Mononuclear cell (primary cell): ENCODE results near the gene MYL7. TPM values are rescaled to one million over a fixed set of nuclear protein-coding genes. Genes with fewer than 3 reads are reported as not detected.

Experiments
- H3K27me3 ChIP-seq: 2 replicates; pipeline ENCODE4 v1.6.0; 2011; ENCODE audit warnings: low read length, control low read depth; ENCODE audit not compliant: insufficient read depth
- H3K4me1 ChIP-seq: 2 replicates; pipeline ENCODE4 v1.5.1; 2011; ENCODE audit warnings: mild to moderate bottlenecking, low read length, control low read depth; ENCODE audit not compliant: insufficient read depth
- H3K4me3 ChIP-seq: 2 replicates; pipeline ENCODE4 v1.5.1; 2011; ENCODE audit warnings: mild to moderate bottlenecking, low read length, moderate library complexity
- H3K9me3 ChIP-seq: 2 replicates; pipeline ENCODE4 v1.5.1; 2011; ENCODE audit warnings: low read depth, mild to moderate bottlenecking, control low read depth, low read length
- total RNA-seq: library from RNA; depleted of rRNA; stranded (reverse); fragments of >200 nt; gene quantifications from one replicate; pipeline ENCODE4 v1.2.3, GENCODE V29; 2012

Gene MYL7
- total RNA-seq, 1 donor = not detected

DNA sequence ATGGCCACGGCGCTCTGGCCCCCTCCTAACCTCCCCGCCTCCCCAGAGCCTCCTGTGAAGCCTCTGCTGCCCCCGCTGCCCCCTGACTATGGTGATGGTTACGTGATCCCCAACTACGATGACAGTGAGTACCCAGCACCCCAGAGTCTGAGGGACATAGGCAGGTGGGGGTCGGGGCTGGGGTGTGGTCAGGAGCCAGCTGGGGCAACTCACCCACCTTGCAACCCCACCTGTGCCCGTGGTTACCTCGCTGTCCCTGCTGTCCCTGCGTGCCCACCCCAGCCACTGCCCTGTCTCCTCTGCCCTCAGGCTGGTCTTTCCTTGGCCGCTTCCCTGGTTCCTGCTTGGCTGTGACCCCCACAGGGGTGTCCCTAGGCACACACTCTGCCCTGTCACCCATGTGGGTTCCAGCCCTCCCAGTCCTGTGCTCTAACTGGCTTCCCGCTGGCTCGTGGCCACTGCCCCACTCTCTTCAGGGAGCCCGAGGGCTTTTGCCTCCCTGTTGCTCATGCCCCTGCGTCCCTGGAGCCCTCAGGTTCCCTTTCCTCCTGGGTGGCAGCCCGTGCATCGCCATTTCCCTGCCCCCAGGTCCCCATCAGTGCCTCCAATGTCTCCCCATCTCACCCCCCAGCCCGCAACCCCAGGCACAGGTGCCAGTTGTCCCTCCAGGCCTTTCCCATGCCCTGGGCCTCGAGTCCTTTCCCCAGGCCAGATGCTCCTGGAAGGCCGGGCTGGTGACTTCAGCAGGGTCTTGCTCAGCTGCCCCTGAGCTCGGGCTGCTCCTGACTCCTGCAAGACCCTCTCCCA is 33.0 kb downstream of the MYL7 start:
- Histone ChIP-seq H3K4me1 (no peaks in the 10 kb centered on the region), H3K4me3 (no peak overlapping the region), H3K9me3 (no peaks in the 10 kb centered on the region), H3K27me3 (peaks cover 5% of the 10 kb centered on the region)

DNA sequence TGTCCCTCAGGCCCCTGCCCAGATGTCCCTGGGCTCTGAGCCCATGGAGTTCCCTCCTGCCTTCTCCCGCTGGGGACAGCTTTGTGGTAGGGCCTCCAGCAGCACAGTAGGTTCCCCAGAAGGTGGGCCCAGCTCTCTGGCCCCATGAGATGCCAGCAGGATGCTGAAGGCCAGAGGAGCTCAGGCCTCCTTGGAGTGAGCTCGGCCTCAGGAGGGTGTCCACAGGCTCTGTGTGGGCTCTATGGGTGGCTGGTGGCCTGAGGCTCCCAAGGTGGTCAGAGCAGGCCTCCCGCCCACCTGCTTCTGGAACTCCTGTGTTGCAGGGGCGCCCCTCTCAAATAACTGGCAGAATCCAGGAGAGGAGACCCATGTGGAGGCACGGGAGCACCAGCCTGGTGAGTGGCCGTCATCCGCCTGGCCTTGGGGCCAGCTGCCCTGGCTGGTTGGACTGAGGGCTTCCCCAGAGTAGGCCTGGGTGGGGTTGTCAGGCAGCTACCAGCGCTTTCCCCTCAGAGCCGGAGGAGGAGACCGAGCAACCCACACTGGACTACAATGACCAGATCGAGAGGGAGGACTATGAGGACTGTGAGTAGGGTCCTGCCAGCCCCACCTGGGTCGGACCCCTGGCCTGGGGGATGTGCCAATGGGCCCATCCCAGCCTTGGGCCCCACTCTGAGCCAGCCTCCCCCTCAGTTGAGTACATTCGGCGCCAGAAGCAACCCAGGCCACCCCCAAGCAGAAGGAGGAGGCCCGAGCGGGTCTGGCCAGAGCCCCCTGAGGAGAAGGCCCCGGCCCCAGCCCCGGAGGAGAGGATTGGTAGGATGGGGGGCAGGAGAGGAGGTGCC is 33.8 kb downstream of the MYL7 start:
- Histone ChIP-seq H3K4me1 (no peaks in the 10 kb centered on the region), H3K27me3 (peaks cover 6% of the 10 kb centered on the region), H3K9me3 (no peaks in the 10 kb centered on the region), H3K4me3 (no peak overlapping the region)

DNA sequence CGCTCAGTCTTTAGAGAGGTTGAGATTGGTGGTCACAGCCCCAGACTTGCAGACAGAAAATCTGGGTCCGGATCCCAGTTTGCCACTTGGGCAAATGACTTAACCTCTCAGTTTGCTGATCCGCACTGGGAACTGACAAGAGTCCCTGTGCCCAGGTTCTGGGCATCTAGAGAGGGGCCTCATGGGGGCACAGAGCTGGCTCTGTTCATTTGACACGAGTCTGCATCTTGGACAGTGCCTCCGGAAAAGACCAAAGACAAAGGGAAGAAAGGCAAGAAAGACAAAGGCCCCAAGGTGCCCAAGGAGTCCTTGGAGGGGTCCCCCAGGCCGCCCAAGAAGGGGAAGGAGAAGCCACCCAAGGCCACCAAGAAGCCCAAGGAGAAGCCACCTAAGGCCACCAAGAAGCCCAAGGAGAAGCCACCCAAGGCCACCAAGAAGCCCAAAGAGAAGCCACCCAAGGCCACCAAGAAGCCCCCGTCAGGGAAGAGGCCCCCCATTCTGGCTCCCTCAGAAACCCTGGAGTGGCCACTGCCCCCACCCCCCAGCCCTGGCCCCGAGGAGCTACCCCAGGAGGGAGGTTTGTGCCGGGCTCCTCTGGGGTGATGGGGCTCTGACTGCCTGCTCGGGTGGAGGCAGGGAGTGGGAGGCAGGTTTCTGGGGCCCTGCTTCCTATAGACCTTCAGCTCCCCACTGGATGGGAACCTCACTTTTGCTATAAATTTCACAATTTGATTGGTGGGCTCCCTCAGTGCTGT is 34.6 kb downstream of the MYL7 start:
- Histone ChIP-seq H3K27me3 (peaks cover 6% of the 10 kb centered on the region), H3K9me3 (no peaks in the 10 kb centered on the region), H3K4me1 (no peaks in the 10 kb centered on the region), H3K4me3 (no peak overlapping the region)

DNA sequence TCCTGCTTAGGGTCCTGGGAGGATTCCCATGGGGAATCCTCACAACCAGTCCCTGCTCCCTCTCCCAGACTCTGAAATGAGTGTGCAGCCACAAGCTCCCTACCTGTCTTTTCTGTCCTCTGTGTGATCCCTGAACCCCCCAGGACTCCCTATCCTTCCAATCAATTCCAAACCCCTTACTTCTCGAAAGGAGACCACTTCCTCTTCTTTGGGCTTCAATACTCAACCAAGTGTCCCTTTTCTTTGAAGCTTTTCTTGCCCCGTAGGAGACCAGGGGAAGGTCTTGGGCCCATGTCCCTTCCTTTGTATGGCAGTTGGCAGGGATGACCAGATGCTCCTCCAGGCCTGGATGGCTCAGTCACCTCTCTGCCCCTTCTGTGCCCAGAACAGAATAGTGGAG is 35.3 kb downstream of the MYL7 start:
- Histone ChIP-seq H3K4me1 (peaks cover 5% of the 10 kb centered on the region), H3K9me3 (no peaks in the 10 kb centered on the region), H3K27me3 (peaks cover 6% of the 10 kb centered on the region), H3K4me3 (no peak overlapping the region)

DNA sequence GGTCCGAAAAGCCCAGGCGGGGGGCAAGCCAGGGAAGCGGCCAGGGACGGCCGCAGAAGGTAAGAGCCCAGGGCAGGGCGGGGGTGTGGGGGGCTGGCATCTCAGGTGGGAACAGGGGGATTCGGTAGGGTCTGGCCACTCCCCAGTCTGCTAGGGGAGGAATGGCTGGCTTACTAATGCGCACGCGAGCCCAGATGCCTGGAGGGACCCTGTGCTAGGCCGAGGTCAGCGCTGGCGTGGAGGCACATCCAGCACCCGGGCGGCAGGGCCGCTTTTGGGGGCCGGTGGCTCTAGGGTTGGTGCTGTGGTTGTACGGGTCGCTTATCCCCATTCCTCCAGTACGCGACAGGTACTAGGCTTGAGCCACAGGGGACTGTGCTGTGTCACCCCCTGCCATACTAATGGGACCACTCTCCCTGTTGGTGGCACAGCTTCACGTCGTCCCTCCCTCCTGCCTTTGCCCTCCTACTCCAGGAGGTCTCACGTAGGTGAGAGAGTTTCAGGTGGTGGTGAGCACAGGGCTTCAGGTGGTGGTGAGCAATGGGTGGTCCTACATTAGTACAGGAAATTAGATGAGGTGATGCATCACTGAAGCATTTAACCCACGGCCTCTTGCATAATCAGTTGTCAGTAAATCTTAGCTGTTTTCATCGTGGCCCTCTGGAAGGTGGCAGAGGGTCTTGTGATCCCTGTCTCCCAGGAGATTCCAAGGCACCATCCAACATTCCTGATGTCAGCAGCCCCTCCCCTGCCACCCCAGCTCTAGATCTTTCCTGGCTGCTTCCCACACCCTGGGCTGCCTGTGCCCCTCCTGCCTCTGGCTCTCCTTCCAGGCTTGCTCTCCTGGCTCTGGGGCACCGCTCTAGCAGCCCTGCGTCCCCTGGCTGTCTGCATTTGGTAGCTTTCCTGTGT is 36.0 kb downstream of the MYL7 start:
- peaks cover 6% of the 10 kb centered on the region for H3K4me1 ChIP-seq
- peak overlapping the region; percentile 22 for H3K4me3 ChIP-seq
- no peaks in the 10 kb centered on the region for H3K9me3 ChIP-seq
- peaks cover 6% of the 10 kb centered on the region for H3K27me3 ChIP-seq

DNA sequence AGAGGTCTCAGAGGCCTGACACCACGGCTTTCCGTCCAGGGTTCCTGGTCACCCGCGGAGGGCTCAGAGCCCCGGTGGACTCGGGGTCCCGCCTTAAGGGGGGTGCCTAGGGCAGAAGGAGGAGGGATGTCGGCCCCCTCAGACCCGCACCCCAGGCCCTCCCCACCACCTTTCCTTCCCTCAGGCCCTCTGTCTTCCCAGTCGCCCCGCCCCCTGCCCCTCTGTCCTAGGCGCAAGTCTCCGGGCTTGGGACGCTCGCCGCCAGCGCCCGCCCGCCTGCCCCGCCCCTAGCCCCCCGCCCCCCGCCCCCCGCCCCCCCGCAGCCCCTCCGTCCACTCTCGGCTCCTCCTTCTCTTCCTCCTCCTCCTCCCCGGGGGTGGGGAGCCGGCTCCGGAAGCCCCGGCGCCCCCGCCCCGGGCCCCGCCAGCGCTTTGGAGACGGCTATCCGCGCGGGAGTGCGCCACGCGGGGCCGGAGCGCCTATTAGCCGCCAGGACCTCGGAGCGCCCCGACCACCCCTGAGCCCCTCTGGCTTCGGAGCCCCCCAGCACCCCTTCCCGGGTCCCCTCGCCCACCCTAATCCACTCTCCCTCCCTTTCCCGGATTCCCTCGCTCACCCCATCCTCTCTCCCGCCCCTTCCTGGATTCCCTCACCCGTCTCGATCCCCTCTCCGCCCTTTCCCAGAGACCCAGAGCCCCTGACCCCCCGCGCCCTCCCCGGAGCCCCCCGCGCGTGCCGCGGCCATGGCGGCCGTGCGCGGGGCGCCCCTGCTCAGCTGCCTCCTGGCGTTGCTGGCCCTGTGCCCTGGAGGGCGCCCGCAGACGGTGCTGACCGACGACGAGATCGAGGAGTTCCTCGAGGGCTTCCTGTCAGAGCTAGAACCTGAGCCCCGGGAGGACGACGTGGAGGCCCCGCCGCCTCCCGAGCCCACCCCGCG is 36.9 kb downstream of the MYL7 start, which contains the start of gene AEBP1:
AEBP1 (plus strand) TSS at position 423 of the 937 bp plus-strand sequence; CDS start at position 744, 321 bp downstream.
- Histone ChIP-seq H3K4me1 (peaks cover 6% of the 10 kb centered on the region), H3K27me3 (peaks cover 6% of the 10 kb centered on the region), H3K9me3 (no peaks in the 10 kb centered on the region), H3K4me3 (peak within 1 kb of the TSS; percentile 22)

DNA sequence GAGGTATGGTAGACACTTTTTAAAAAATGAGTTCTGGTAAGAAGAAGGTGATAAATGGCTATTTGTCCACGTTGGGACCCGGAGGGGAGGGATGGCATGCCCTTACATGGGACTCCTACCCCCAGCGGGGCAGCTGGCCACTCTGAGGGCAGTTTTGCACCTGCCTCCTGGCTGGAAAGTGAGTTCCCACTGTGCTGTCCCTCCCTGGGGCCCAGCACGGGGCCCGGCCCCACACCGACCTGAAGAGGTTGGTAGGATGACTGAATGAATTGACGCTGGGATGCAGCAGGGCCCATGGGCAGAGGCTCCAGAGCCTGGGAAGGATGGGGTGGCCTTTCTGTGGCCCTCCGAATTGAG is 37.6 kb downstream of the MYL7 start:
- Histone ChIP-seq H3K9me3 (no peaks in the 10 kb centered on the region), H3K4me3 (no peak overlapping the region), H3K27me3 (peaks cover 6% of the 10 kb centered on the region), H3K4me1 (peaks cover 6% of the 10 kb centered on the region)

DNA sequence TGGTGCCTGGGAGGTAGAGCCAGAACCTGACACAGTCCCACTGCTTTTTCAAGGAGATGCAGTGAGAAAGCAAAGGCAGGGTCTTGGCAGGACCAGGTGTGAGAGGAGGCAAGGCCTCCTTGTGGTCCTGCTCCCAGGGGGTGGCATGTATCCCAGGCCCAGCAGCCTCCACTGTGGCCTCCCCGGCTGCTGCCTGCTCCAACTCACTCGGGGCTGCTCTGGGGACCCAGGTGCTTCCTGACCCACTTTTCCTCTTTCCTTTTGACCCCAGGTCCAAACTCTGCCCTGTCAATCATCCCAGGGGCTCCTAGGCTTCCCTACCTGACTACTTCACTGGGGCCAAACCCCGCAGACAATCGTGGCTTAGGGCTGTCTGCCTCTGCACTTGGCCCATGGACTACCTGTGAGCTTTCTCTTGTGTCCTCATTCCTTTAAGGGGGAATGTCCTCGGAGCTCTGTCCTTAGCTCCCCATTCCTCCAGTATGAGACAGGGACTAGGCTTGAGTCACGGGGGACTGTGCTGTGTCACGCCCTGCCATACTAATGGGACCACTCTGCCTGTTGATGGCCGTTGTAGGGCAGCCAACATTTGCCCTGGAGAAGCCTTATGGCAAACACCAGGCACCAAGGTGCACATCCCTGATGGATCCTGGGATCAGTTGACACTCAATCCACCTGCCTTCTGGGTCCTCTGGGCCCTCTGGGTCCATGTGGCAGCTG is 38.1 kb downstream of the MYL7 start:
- H3K4me3 ChIP-seq = no peak overlapping the region
- peaks cover 6% of the 10 kb centered on the region for H3K4me1 ChIP-seq
- no peaks in the 10 kb centered on the region for H3K9me3 ChIP-seq
- H3K27me3 ChIP-seq = peaks cover 6% of the 10 kb centered on the region

DNA sequence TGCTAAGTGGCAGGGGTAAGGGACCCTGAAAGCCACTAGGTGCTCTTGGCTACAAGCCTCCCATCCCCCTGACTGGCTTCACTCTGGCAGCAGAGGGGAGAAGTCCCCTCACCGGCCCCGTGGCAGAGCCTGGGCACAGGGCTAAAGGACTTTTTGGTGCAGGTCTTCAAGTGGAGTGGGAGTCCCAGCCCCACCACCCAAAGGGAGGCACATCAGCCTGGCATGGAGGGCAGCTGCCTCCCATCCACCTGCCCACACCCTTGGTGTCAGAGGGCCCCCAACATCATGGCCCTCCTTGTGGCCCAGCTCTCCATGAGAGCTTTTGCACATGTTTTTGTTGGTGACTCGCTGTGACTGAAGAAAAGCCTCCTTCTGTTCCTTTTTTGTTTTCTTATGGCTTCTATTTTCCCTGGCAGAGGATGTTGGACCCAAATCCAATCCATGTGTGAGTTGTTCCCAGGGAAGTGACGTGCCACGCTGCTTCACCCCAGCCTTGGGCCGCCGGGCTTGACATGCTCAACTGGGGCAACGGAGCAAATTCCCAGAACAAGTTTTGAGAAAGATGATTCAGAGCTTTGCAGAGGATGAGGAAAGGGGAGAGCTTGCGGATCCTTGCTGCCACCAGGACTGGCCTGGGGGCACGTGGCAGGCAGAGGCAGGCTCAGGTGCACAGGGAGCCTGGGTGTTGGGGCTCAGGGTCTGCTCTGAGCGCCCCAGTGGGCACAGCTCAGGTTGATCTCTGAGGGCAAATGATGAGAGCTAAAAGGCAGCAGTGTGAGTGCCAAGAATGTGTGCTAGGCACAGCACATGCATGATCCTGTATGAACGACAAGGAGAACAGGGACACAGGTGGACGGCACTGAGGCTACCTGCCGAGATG is 38.9 kb downstream of the MYL7 start:
- Histone ChIP-seq H3K9me3 (no peaks in the 10 kb centered on the region), H3K27me3 (peaks cover 6% of the 10 kb centered on the region), H3K4me1 (peaks cover 12% of the 10 kb centered on the region), H3K4me3 (no peak overlapping the region)

DNA sequence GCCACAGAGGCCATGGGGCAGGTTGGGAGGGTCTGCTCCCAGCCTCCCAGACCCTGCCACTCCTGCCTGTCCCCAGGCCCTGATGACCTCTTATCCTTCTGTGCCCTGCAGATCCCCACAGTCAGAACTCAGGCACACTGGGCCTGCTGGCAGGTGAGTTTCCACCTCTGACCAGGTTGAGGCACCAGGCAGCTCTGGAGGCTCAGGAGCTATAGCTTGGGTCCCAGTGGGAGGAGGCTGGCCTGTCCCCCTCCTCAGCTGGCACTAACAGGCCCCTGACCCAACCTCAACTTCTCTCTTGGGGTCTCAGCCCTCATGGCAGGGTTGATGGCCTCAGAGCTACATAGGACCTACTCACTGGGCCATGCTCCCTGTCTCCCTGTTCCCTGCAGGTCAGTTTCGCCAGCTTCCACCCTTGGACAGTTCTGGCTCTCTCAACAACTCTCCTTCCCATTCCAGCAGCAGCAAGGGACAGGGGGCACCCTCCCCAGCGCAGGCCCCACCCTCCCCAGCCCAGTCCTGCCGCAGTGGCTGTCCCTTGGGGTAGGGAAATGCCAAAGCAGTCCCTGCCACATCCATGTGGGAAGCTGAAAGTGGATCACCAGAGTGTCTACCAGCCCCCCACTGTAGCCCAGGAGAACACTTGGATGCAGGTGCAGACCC is 39.7 kb downstream of the MYL7 start:
- Histone ChIP-seq H3K4me3 (no peak overlapping the region), H3K9me3 (no peaks in the 10 kb centered on the region), H3K27me3 (peaks cover 6% of the 10 kb centered on the region), H3K4me1 (peaks cover 12% of the 10 kb centered on the region)

DNA sequence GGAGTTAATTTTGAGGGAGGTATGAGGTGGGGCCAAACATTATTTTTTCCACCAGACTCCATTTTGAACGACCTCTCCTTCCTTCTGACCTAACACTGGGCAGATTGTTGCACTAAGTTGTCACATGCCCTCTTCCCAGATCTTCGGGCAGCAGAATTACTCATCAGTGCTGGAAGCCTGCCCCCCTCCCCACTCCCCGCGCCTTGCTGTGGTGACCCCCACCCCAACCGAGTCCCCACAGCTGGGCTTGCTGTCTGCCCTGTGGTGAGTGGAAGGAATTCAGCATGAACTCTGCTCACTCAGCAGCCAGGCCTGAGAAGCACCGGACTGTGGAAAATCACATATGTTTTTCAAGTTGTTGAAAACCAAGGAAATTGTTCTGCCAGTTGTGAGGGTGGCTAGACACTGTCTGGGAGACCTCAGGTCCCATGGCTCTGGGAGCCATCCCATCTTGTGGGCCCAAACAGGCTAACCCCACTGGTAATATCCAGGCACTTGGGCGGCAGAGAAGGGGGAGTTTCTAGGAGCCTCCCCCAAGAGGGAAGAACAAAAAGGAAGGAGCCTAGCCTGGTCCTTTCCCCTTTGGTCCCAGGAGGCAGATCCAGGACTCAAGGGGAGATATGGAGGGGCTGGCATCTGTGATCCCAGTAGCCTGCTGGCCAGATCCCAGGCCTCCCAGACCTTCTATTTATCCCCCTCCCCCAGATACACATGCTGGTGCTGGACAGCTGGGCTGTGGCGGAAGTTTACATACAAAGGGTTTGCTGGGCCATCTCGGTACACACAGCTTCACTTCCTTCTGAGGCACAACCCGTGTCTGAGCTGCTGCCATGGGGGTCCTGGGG is 40.5 kb downstream of the MYL7 start:
- peaks cover 6% of the 10 kb centered on the region for H3K27me3 ChIP-seq
- H3K4me1 ChIP-seq = peaks cover 12% of the 10 kb centered on the region
- H3K9me3 ChIP-seq = no peaks in the 10 kb centered on the region
- H3K4me3 ChIP-seq = no peak overlapping the region
